WTC11 (cell line): ENCODE measurements around the gene CCDC69. TPM values are rescaled to one million over a fixed set of nuclear protein-coding genes. Genes with fewer than 3 reads are reported as not detected.

Experiments
- ATAC-seq: fragments of 200-7000 bp; cut with Tn5 transposase; 2 replicates; pipeline ENCODE4 v1.10.0; 2021; ENCODE audit warnings: mild to moderate bottlenecking, moderate library complexity
- CTCF ChIA-PET: fragments of 300-600 bp; sonication (Branson Sonifier 250); formaldehyde crosslinking; loops from one replicate; lab custom pipeline; 2021; ENCODE audit warnings: antibody characterized with exemption; lab: Charles Lee
- POLR2A ChIA-PET: fragments of 350-600 bp; sonication (Branson Sonifier 250); formaldehyde crosslinking; loops from one replicate; lab custom pipeline; 2021; ENCODE audit warnings: antibody characterized with exemption; lab: Charles Lee
- DNase-seq: peaks from one replicate; pipeline ENCODE4 v3.0.0; 2021; ENCODE audit warnings: low spot score
- H3K27ac Mint-ChIP-seq: 2 replicates; pipeline ENCODE4 v1.8.0; 2021; ENCODE audit warnings: mixed read lengths
- H3K27me3 Mint-ChIP-seq: 2 replicates; pipeline ENCODE4 v1.8.0; 2021; ENCODE audit warnings: low read depth, mild to moderate bottlenecking, moderate library complexity, mixed read lengths
- H3K36me3 Mint-ChIP-seq: 2 replicates; pipeline ENCODE4 v1.8.0; 2021; ENCODE audit warnings: mixed read lengths
- H3K4me1 Mint-ChIP-seq: 2 replicates; pipeline ENCODE4 v1.8.0; 2022; ENCODE audit warnings: mixed read lengths
- H3K4me3 Mint-ChIP-seq: 2 replicates; pipeline ENCODE4 v1.8.0; 2021; ENCODE audit warnings: mild to moderate bottlenecking, moderate library complexity, mixed read lengths
- H3K9me3 Mint-ChIP-seq: 2 replicates; pipeline ENCODE4 v1.8.0; 2021; ENCODE audit warnings: mixed read lengths
- ARID4B ChIP-seq: sonication (generic); formaldehyde crosslinking; IDR thresholded peaks from 2 replicates; pipeline ENCODE4 v1.8.0; 2023; ENCODE audit warnings: missing genetic modification reagents, mild to moderate bottlenecking, borderline replicate concordance
- ATF1 ChIP-seq: sonication (generic); formaldehyde crosslinking; IDR thresholded peaks from 2 replicates; pipeline ENCODE4 v1.8.1; 2023; ENCODE audit warnings: mild to moderate bottlenecking, moderate library complexity, missing genetic modification reagents
- ATF6 ChIP-seq: sonication (generic); formaldehyde crosslinking; IDR thresholded peaks from 2 replicates; pipeline ENCODE4 v1.8.1; 2023; ENCODE audit warnings: mild to moderate bottlenecking, missing genetic modification reagents
- CDX4 ChIP-seq: fragments of 250-450 bp; sonication (Bioruptor Pico); IDR thresholded peaks from 2 replicates; pipeline ENCODE4 v1.9.0; 2021; ENCODE audit warnings: moderate library complexity, mild to moderate bottlenecking, inconsistent platforms, borderline replicate concordance
- CREM ChIP-seq: sonication (generic); formaldehyde crosslinking; IDR thresholded peaks from 2 replicates; pipeline ENCODE4 v1.8.1; 2022; ENCODE audit warnings: mild to moderate bottlenecking, missing genetic modification reagents, moderate library complexity
- E2F4 ChIP-seq: sonication (generic); formaldehyde crosslinking; IDR thresholded peaks from 2 replicates; pipeline ENCODE4 v1.8.1; 2022; ENCODE audit warnings: low read depth, mild to moderate bottlenecking, moderate library complexity, missing genetic modification reagents, borderline replicate concordance
- ESRRA ChIP-seq: sonication (generic); formaldehyde crosslinking; IDR thresholded peaks from 2 replicates; pipeline ENCODE4 v1.8.1; 2022; ENCODE audit warnings: mild to moderate bottlenecking, missing genetic modification reagents, borderline replicate concordance
- FOXJ3 ChIP-seq: sonication (generic); formaldehyde crosslinking; IDR thresholded peaks from 2 replicates; pipeline ENCODE4 v1.9.0; 2021; ENCODE audit warnings: missing genetic modification reagents, mild to moderate bottlenecking, borderline replicate concordance
- FOXP1 ChIP-seq: sonication (generic); formaldehyde crosslinking; IDR thresholded peaks from 2 replicates; pipeline ENCODE4 v1.8.0; 2022; ENCODE audit warnings: missing genetic modification reagents, mild to moderate bottlenecking, moderate library complexity, borderline replicate concordance
- GABPB1 ChIP-seq: sonication (generic); formaldehyde crosslinking; IDR thresholded peaks from 2 replicates; pipeline ENCODE4 v1.8.1; 2023; ENCODE audit warnings: mild to moderate bottlenecking, missing genetic modification reagents
- JAZF1 ChIP-seq: fragments of 250-450 bp; sonication (Bioruptor Pico); IDR thresholded peaks from 2 replicates; pipeline ENCODE4 v1.9.0; 2021; ENCODE audit warnings: moderate library complexity, mild to moderate bottlenecking, inconsistent platforms
- NR3C1 ChIP-seq: sonication (generic); formaldehyde crosslinking; conservative IDR thresholded peaks from 2 replicates; pipeline ENCODE4 v1.8.1; 2023; ENCODE audit warnings: low read depth, mild to moderate bottlenecking, missing genetic modification reagents
- PRDM15 ChIP-seq: sonication (generic); formaldehyde crosslinking; IDR thresholded peaks from 2 replicates; pipeline ENCODE4 v1.8.0; 2022; ENCODE audit warnings: missing genetic modification reagents
- RORB ChIP-seq: fragments of 250-450 bp; sonication (Bioruptor Pico); IDR thresholded peaks from 2 replicates; pipeline ENCODE4 v1.9.0; 2021; ENCODE audit warnings: mild to moderate bottlenecking
- TEAD4 ChIP-seq: sonication (generic); formaldehyde crosslinking; IDR thresholded peaks from 2 replicates; pipeline ENCODE4 v1.8.0; 2022; ENCODE audit warnings: mild to moderate bottlenecking, missing genetic modification reagents
- ZBTB21 ChIP-seq: sonication (generic); formaldehyde crosslinking; IDR thresholded peaks from 2 replicates; pipeline ENCODE4 v1.8.1; 2023; ENCODE audit warnings: mild to moderate bottlenecking, missing genetic modification reagents, borderline replicate concordance
- ZNF219 ChIP-seq: sonication (generic); formaldehyde crosslinking; IDR thresholded peaks from 2 replicates; pipeline ENCODE4 v1.8.0; 2023; ENCODE audit warnings: missing genetic modification reagents, mild to moderate bottlenecking, borderline replicate concordance
- ZNF396 ChIP-seq: fragments of 250-450 bp; sonication (Bioruptor Pico); IDR thresholded peaks from 2 replicates; pipeline ENCODE4 v1.8.0; 2021; ENCODE audit warnings: mild to moderate bottlenecking, moderate library complexity, borderline replicate concordance
- ZNF423 ChIP-seq: fragments of 250-450 bp; sonication (Bioruptor Pico); IDR thresholded peaks from 2 replicates; pipeline ENCODE4 v2.1.2; 2022; ENCODE audit warnings: mild to moderate bottlenecking, moderate library complexity
- ZNF671 ChIP-seq: fragments of 250-450 bp; sonication (Bioruptor Pico); IDR thresholded peaks from 2 replicates; pipeline ENCODE4 v1.8.0; 2021; ENCODE audit warnings: mild to moderate bottlenecking
- total RNA-seq: library from RNA; stranded (reverse); gene quantifications from 3 replicates; pipeline ENCODE4 v1.2.3, GENCODE V29; 2021

CCDC69 gene
- total RNA-seq, 1 experiment from 2014 or later, result 12.4 TPM

- CTCF ChIA-PET, result interaction anchor here (3.2 kb wide), 1 partner anchor 17 kb away, joined by 41 read pairs; no protein-coding TSS in a partner anchor
- no peak for DNase-seq
- POLR2A ChIA-PET, result no interaction called here
Measured at GRCh38 chr5:151221574-151221973, 2.3 kb downstream of the CCDC69 start.

GRCh38 chr5:151219789-151220188, 4.1 kb downstream of the CCDC69 start:
- ATAC-seq (no peak), DNase-seq (no peak)
- Mint-ChIP-seq H3K4me1 (peaks cover 15% of the 10 kb centered on the region), H3K27ac (no peak overlapping the region), H3K4me3 (no peak overlapping the region), H3K36me3 (no peaks in the 10 kb centered on the region), H3K9me3 (no peaks in the 10 kb centered on the region), H3K27me3 (no peaks in the 10 kb centered on the region; the same call in 1 of the 2 replicates)
- ChIA-PET CTCF (interaction anchor here (1.2 kb wide), 1 partner anchor 19 kb away, joined by 5 read pairs; no protein-coding TSS in a partner anchor), POLR2A (no interaction called here)
- TF ChIP-seq CREM (CRISPR knock-in tag) (no peak), TEAD4 (no peak), FOXJ3 (CRISPR knock-in tag) (no peak), ATF6 (no peak)

More at GRCh38 chr5:151221574-151221973, 2.3 kb downstream of the CCDC69 start:
- no peak overlapping the region for H3K4me3 Mint-ChIP-seq
- no peaks in the 10 kb centered on the region for H3K9me3 Mint-ChIP-seq
- ATAC-seq, result no peak
- TF ChIP-seq ZNF219 (CRISPR knock-in tag) (no peak), CDX4 (CRISPR knock-in tag) (no peak), RORB (CRISPR knock-in tag) (no peak), GABPB1 (CRISPR knock-in tag) (no peak), ZNF671 (CRISPR knock-in tag) (no peak), ZNF423 (CRISPR knock-in tag) (no peak), ZBTB21 (CRISPR knock-in tag) (no peak), ARID4B (CRISPR knock-in tag) (no peak)
- TF ChIP-seq, all 79 proteins: peak for 0
- Mint-ChIP-seq H3K36me3 (no peaks in the 10 kb centered on the region), H3K27ac (no peak overlapping the region), H3K4me1 (peaks cover 25% of the 10 kb centered on the region), H3K27me3 (no peaks in the 10 kb centered on the region; the same call in 1 of the 2 replicates)

- Mint-ChIP-seq H3K4me3 (no peak overlapping the region), H3K27me3 (no peaks in the 10 kb centered on the region; the same call in 1 of the 2 replicates), H3K4me1 (peaks cover 14% of the 10 kb centered on the region), H3K27ac (no peak overlapping the region), H3K9me3 (no peaks in the 10 kb centered on the region), H3K36me3 (no peaks in the 10 kb centered on the region)
- no peak for DNase-seq
- POLR2A ChIA-PET, result no interaction called here
- ATAC-seq, result no peak
- CTCF ChIA-PET, result no interaction called here
- TF ChIP-seq ATF1 (CRISPR knock-in tag) (no peak), NR3C1 (CRISPR knock-in tag) (no peak), ZNF396 (no peak), JAZF1 (CRISPR knock-in tag) (no peak), E2F4 (CRISPR knock-in tag) (no peak), FOXP1 (CRISPR knock-in tag) (no peak), ZNF219 (CRISPR knock-in tag) (no peak), ESRRA (CRISPR knock-in tag) (no peak), PRDM15 (CRISPR knock-in tag) (no peak)
Measured at GRCh38 chr5:151219138-151219537, 4.8 kb downstream of the CCDC69 start.
